ACC112 (cell line): Measurements from ENCODE around the gene LPCAT3.
"Not testable (repeated sequence)": the region's sequence is repeated elsewhere in the genome, so short reads cannot be mapped to it uniquely, and the experiment has no call there.

Experiments used
- H2AFZ ChIP-seq: fragments of 200-600 bp; sonication (generic); one replicate; pipeline ENCODE4 v1.6.0; 2017; ENCODE audit warnings: antibody characterized with exemption, low read length; ENCODE audit not compliant: unreplicated experiment
- H3K27ac ChIP-seq: fragments of 200-600 bp; sonication (generic); 2 replicates; pipeline ENCODE4 v1.5.1; 2014; ENCODE audit warnings: low read depth, mild to moderate bottlenecking, antibody characterized with exemption, low read length, moderate library complexity
- H3K27me3 ChIP-seq: fragments of 200-600 bp; sonication (generic); 2 replicates; pipeline ENCODE4 v1.6.1; 2014; ENCODE audit warnings: mild to moderate bottlenecking, antibody characterized with exemption, low read length, moderate library complexity, mixed read lengths; ENCODE audit not compliant: insufficient read depth
- H3K36me3 ChIP-seq: fragments of 200-600 bp; sonication (generic); 2 replicates; pipeline ENCODE4 v1.6.1; 2016; ENCODE audit warnings: mild to moderate bottlenecking, antibody characterized with exemption, low read length, moderate library complexity, mixed read lengths; ENCODE audit not compliant: insufficient read depth
- H3K4me1 ChIP-seq: fragments of 200-600 bp; sonication (generic); one replicate; pipeline ENCODE4 v1.6.1; 2016; ENCODE audit warnings: low read length, mixed read lengths; ENCODE audit not compliant: insufficient read depth, unreplicated experiment, control insufficient read depth
- H3K4me3 ChIP-seq: fragments of 200-600 bp; sonication (generic); 2 replicates; pipeline ENCODE4 v1.5.1; 2014; ENCODE audit warnings: mild to moderate bottlenecking, low read depth, low read length
- H3K79me2 ChIP-seq: fragments of 200-600 bp; sonication (generic); one replicate; pipeline ENCODE4 v1.6.0; 2016; ENCODE audit warnings: low read length; ENCODE audit not compliant: control insufficient read depth, unreplicated experiment, insufficient read depth

LPCAT3 gene

DNA sequence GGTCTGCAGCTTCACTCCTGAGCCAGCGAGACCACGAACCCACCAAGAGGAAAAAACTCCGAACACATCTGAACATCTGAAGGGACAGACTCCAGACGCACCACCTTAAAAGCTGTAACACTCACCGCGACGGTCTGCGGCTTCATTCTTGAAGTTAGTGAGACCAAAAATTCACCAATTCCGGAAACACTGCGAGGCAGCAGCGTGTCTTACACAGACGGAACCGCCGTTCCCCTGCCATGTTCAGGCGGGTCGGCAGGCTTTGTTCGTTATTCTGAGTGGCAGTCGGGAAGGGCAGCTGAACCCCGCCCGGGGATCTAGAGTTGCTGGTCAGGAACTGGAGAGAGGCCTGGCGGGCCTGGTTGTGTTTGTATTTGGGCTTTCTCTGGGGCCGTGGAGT lies 20.3 kb upstream of the LPCAT3 start:
- Histone ChIP-seq H3K4me1 (no peaks in the 10 kb centered on the region), H3K27ac (no peak overlapping the region), H3K4me3 (no peak overlapping the region), H2AFZ (no peak overlapping the region), H3K27me3 (peaks cover 4% of the 10 kb centered on the region; the same call in 1 of the 2 replicates), H3K36me3 (no peaks in the 10 kb centered on the region), H3K79me2 (no peaks in the 10 kb centered on the region)

- not testable (repeated sequence) for H3K27ac ChIP-seq, H2AFZ ChIP-seq, H3K4me3 ChIP-seq, H3K79me2 ChIP-seq, H3K36me3 ChIP-seq, H3K4me1 ChIP-seq
- H3K27me3 ChIP-seq = peaks cover 14% of the 10 kb centered on the region; the same call in 1 of the 2 replicates
Measured at GRCh38 chr12:7037411-7037810, 19.1 kb upstream of the LPCAT3 start.

- no peaks in the 10 kb centered on the region for H3K79me2 ChIP-seq
- peaks cover 15% of the 10 kb centered on the region; the same call in 1 of the 2 replicates for H3K27me3 ChIP-seq
- H2AFZ ChIP-seq = no peak overlapping the region
- no peaks in the 10 kb centered on the region for H3K36me3 ChIP-seq
- no peak overlapping the region for H3K4me3 ChIP-seq
- no peaks in the 10 kb centered on the region for H3K4me1 ChIP-seq
- H3K27ac ChIP-seq = no peak overlapping the region
Measured at GRCh38 chr12:7035463-7035862, 17.2 kb upstream of the LPCAT3 start.

GRCh38 chr12:7034464-7034863 lies 16.2 kb upstream of the LPCAT3 start:
- no peaks in the 10 kb centered on the region for H3K79me2 ChIP-seq
- H3K4me3 ChIP-seq = no peak overlapping the region
- H2AFZ ChIP-seq = no peak overlapping the region
- peaks cover 15% of the 10 kb centered on the region; the same call in 1 of the 2 replicates for H3K27me3 ChIP-seq
- H3K4me1 ChIP-seq = no peaks in the 10 kb centered on the region
- no peaks in the 10 kb centered on the region for H3K36me3 ChIP-seq
- no peak overlapping the region for H3K27ac ChIP-seq

DNA sequence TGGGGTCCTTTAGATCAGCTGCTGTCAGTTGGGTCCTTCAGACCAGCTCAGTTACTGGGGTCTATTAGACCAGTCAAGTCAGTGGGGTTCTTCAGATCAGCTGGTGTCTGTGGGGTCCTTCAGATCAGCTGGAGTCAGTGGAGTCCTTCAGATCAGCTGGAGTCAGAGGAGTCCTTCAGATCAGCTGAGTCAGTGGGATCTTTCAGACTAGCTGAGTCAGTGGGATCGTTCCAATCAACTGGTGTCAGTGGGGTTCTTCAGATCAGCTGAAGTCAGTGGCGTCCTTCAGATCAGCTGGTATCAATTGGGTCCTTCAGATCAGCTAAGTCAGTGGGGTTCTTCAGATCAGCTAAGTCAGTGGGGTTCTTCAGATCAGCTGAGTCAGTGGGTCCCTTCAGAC lies 14.7 kb upstream of the LPCAT3 start:
- Histone ChIP-seq H2AFZ (no peak overlapping the region), H3K4me3 (no peak overlapping the region), H3K4me1 (no peaks in the 10 kb centered on the region), H3K79me2 (no peaks in the 10 kb centered on the region), H3K36me3 (no peaks in the 10 kb centered on the region), H3K27ac (no peak overlapping the region), H3K27me3 (peaks cover 15% of the 10 kb centered on the region; the same call in 1 of the 2 replicates)

- Histone ChIP-seq H3K4me1 (no peaks in the 10 kb centered on the region), H3K4me3 (no peak overlapping the region), H3K79me2 (no peaks in the 10 kb centered on the region), H3K27me3 (peaks cover 15% of the 10 kb centered on the region; the same call in 1 of the 2 replicates), H2AFZ (no peak overlapping the region), H3K27ac (no peak overlapping the region), H3K36me3 (no peaks in the 10 kb centered on the region)
Measured at GRCh38 chr12:7031306-7031705, 13.0 kb upstream of the LPCAT3 start.

GRCh38 chr12:7026854-7027253 lies 8.6 kb upstream of the LPCAT3 start:
- H3K4me1 ChIP-seq = no peaks in the 10 kb centered on the region

DNA sequence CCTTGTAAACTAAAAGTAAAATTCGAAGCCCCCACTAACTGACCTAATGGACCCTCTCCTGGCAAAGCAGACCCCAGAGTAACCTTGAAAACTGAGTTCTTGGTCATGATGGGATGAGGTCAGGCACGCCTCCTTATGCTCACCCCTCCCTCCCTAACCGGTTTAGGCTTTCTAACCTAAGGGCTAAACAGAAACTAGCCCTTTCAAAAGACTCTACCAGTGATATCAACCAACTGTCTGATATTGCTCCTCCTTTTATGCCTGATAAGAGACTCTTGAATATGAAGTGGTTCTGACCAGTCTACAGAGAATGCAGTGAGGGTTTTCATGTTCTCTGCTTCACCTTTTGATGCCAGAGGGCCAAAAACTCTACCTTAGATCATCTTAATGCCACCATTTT lies 4.8 kb upstream of the LPCAT3 start:
- Histone ChIP-seq H3K4me3 (no peak overlapping the region), H3K27me3 (no peaks in the 10 kb centered on the region), H3K79me2 (no peaks in the 10 kb centered on the region), H3K27ac (no peak overlapping the region), H2AFZ (no peak overlapping the region), H3K36me3 (no peaks in the 10 kb centered on the region), H3K4me1 (peaks cover 6% of the 10 kb centered on the region)

More at GRCh38 chr12:7026854-7027253, 8.6 kb upstream of the LPCAT3 start:
- H2AFZ ChIP-seq = no peak overlapping the region
- H3K4me3 ChIP-seq = no peak overlapping the region
- H3K79me2 ChIP-seq = no peaks in the 10 kb centered on the region
- H3K36me3 ChIP-seq = no peaks in the 10 kb centered on the region
- no peak overlapping the region for H3K27ac ChIP-seq
- no peaks in the 10 kb centered on the region for H3K27me3 ChIP-seq

DNA sequence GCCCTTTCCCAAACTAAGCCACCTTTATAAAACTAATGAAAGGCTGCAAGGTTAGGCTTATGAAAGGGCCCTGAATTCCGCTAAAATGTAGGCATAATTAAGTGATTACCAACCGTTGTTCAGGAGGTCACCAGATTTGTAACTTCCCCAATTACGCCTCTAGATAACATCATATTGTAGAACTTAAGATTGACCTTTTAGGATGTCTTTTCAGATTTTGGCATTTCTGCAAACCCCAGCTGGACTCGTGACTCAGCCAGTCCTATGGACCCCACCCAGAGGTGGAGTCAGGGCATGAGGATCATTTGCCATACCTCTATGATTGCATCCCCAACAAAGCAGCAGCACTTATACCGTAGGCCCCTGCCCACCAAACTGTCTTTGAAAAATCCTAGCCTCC lies 3.7 kb upstream of the LPCAT3 start:
- Histone ChIP-seq H3K36me3 (no peaks in the 10 kb centered on the region), H2AFZ (no peak overlapping the region), H3K79me2 (no peaks in the 10 kb centered on the region), H3K27me3 (no peaks in the 10 kb centered on the region), H3K4me1 (peaks cover 11% of the 10 kb centered on the region), H3K27ac (no peak overlapping the region), H3K4me3 (no peak overlapping the region)

- Histone ChIP-seq H3K27me3 (no peaks in the 10 kb centered on the region), H2AFZ (peak overlapping the region; percentile 45), H3K79me2 (no peaks in the 10 kb centered on the region), H3K4me3 (peak overlapping the region; percentile 87), H3K36me3 (no peaks in the 10 kb centered on the region), H3K4me1 (peaks cover 13% of the 10 kb centered on the region), H3K27ac (no peak overlapping the region)
Measured at GRCh38 chr12:7019043-7019569, 830 bp upstream of the LPCAT3 start.

DNA sequence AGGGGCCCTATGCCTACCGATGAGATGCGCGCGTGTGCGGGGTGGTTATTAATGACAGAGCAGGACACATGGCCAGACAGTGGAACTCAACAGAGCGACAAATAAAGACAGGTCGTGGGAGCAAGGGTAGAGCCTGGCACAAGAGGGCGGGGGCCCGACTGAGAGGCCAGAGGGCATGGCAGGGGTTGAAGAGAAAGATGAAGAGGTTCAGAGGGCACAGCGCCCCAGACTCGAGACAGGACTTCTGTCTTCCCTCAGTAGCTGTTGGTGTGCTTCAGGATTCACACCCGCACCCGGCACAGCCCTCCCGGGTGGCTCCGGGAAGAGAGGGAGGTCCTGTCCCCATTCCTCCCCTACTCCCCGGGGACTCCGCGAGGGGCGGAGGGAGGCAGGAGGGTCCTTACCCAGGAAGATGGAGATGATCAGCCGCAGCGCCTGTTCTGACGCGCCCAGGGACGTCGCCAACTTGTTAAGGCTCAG lies 366 bp downstream of the LPCAT3 start:
- Histone ChIP-seq H3K4me1 (peaks cover 13% of the 10 kb centered on the region), H3K27me3 (no peaks in the 10 kb centered on the region), H2AFZ (peak overlapping the region; percentile 39), H3K27ac (no peak overlapping the region), H3K79me2 (no peaks in the 10 kb centered on the region), H3K4me3 (peak overlapping the region; percentile 87), H3K36me3 (no peaks in the 10 kb centered on the region)
